H9 (cell line): Measurements from ENCODE around the gene MUCL3. TPM values are rescaled to one million over a fixed set of nuclear protein-coding genes. Genes with fewer than 3 reads are reported as not detected.

Experiments
- DNase-seq: peaks from one replicate; pipeline ENCODE4 v3.0.0-alpha.2; 2017
- H2AFZ ChIP-seq: one replicate; pipeline ENCODE4 v1.6.1; 2013; ENCODE audit warnings: mild to moderate bottlenecking, low read length, control low read depth, moderate library complexity
- H2AK5ac ChIP-seq: 2 replicates; pipeline ENCODE4 v1.6.1; 2013; ENCODE audit warnings: low read length, control low read depth, mixed read lengths; ENCODE audit not compliant: insufficient read length
- H2BK120ac ChIP-seq: one replicate; pipeline ENCODE4 v1.6.1; 2013; ENCODE audit warnings: low read depth, mild to moderate bottlenecking, low read length, control low read depth, inconsistent platforms; ENCODE audit not compliant: poor library complexity, severe bottlenecking
- H2BK12ac ChIP-seq: 2 replicates; pipeline ENCODE4 v1.6.1; 2013; ENCODE audit warnings: low read length, control low read depth, mixed read lengths, low read depth; ENCODE audit not compliant: insufficient read length
- H2BK15ac ChIP-seq: 2 replicates; pipeline ENCODE4 v1.6.1; 2013; ENCODE audit warnings: low read depth, low read length, control low read depth
- H2BK20ac ChIP-seq: one replicate; pipeline ENCODE4 v1.6.1; 2013; ENCODE audit warnings: low read depth, mild to moderate bottlenecking, low read length, control low read depth, inconsistent platforms; ENCODE audit not compliant: poor library complexity, severe bottlenecking
- H2BK5ac ChIP-seq: 2 replicates; pipeline ENCODE4 v1.6.1; 2013; ENCODE audit warnings: low read length, control low read depth, mixed read lengths; ENCODE audit not compliant: insufficient read length
- H3K14ac ChIP-seq: 2 replicates; pipeline ENCODE4 v1.6.1; 2013; ENCODE audit warnings: low read length, control low read depth; ENCODE audit not compliant: insufficient read depth
- H3K18ac ChIP-seq: 2 replicates; pipeline ENCODE4 v1.6.1; 2013; ENCODE audit warnings: low read depth, mild to moderate bottlenecking, mixed read lengths, low read length, control low read depth; ENCODE audit not compliant: insufficient read length
- H3K23ac ChIP-seq: 2 replicates; pipeline ENCODE4 v1.6.1; 2013; ENCODE audit warnings: low read length, control low read depth, mixed read lengths, low read depth; ENCODE audit not compliant: insufficient read length
- H3K23me2 ChIP-seq: 2 replicates; pipeline ENCODE4 v1.6.1; 2013; ENCODE audit warnings: low read depth, mild to moderate bottlenecking, mixed read lengths, low read length, control low read depth; ENCODE audit not compliant: insufficient read length, poor library complexity, severe bottlenecking
- H3K27ac ChIP-seq: 2 replicates; pipeline ENCODE4 v1.5.1; 2013; ENCODE audit warnings: low read length, control low read depth, mixed read lengths, low read depth; ENCODE audit not compliant: insufficient read length
- H3K27me3 ChIP-seq: 2 replicates; pipeline ENCODE4 v1.6.1; 2013; ENCODE audit warnings: low read length, control low read depth, inconsistent platforms; ENCODE audit not compliant: insufficient read depth
- H3K4ac ChIP-seq: 2 replicates; pipeline ENCODE4 v1.6.1; 2013; ENCODE audit warnings: low read depth, mild to moderate bottlenecking, control low read depth, inconsistent platforms, low read length, moderate library complexity
- H3K4me1 ChIP-seq: 2 replicates; pipeline ENCODE4 v1.6.1; 2013; ENCODE audit warnings: low read length, control low read depth, inconsistent platforms; ENCODE audit not compliant: insufficient read depth
- H3K4me2 ChIP-seq: 2 replicates; pipeline ENCODE4 v1.6.1; 2013; ENCODE audit warnings: low read length, control low read depth, mixed read lengths; ENCODE audit not compliant: insufficient read length, insufficient read depth
- H3K56ac ChIP-seq: 2 replicates; pipeline ENCODE4 v1.6.1; 2013; ENCODE audit warnings: low read depth, mild to moderate bottlenecking, mixed read lengths, low read length, control low read depth; ENCODE audit not compliant: insufficient read length
- H3K79me1 ChIP-seq: 2 replicates; pipeline ENCODE4 v1.6.1; 2013; ENCODE audit warnings: low read depth, mild to moderate bottlenecking, moderate library complexity, low read length, control low read depth, inconsistent platforms; ENCODE audit not compliant: insufficient read depth, poor library complexity, severe bottlenecking
- H3K79me2 ChIP-seq: 2 replicates; pipeline ENCODE4 v1.6.1; 2013; ENCODE audit warnings: low read length, control low read depth, inconsistent platforms; ENCODE audit not compliant: insufficient read depth
- H3K9ac ChIP-seq: 2 replicates; pipeline ENCODE4 v1.6.1; 2013; ENCODE audit warnings: low read length, control low read depth, mixed read lengths; ENCODE audit not compliant: insufficient read length; ENCODE audit errors: extremely low read depth
- H3K9me3 ChIP-seq: one replicate; pipeline ENCODE4 v1.6.1; 2013; ENCODE audit warnings: low read depth, low read length, inconsistent platforms; ENCODE audit not compliant: control insufficient read depth
- H3T11ph ChIP-seq: one replicate; pipeline ENCODE4 v1.6.1; 2013; ENCODE audit warnings: mild to moderate bottlenecking, low read length, control low read depth, inconsistent platforms
- H4K20me1 ChIP-seq: one replicate; pipeline ENCODE4 v1.6.1; 2013; ENCODE audit not compliant: control insufficient read depth, insufficient read length, insufficient read depth
- H4K5ac ChIP-seq: 2 replicates; pipeline ENCODE4 v1.6.1; 2013; ENCODE audit warnings: low read depth, mild to moderate bottlenecking, mixed read lengths, low read length, control low read depth; ENCODE audit not compliant: insufficient read length
- H4K8ac ChIP-seq: replicated peaks from 2 replicates; pipeline ENCODE4 v1.6.1; 2013; ENCODE audit warnings: low read length, control low read depth, mixed read lengths, low read depth; ENCODE audit not compliant: insufficient read length
- H4K91ac ChIP-seq: 2 replicates; pipeline ENCODE4 v1.6.1; 2013; ENCODE audit warnings: low read depth, mild to moderate bottlenecking, moderate library complexity, mixed read lengths, low read length, control low read depth; ENCODE audit not compliant: insufficient read length
- H3K27ac Mint-ChIP-seq, 3 experiments: 2 replicates in 2 of 3; 3 replicates in 1 of 3; pipeline ENCODE4 v1.8.0; 2020 to 2021; ENCODE audit warnings: mixed read lengths in 3 of 3, mild to moderate bottlenecking in 1 of 3, moderate library complexity in 1 of 3
- H3K27me3 Mint-ChIP-seq: 2 replicates; pipeline ENCODE4 v1.8.0; 2021; ENCODE audit warnings: low read depth, mild to moderate bottlenecking, moderate library complexity, mixed read lengths
- H3K36me3 Mint-ChIP-seq, 3 experiments: 2 replicates in 2 of 3; 3 replicates in 1 of 3; pipeline ENCODE4 v1.8.0; 2020 to 2021; ENCODE audit warnings: low read depth in 3 of 3, mixed read lengths in 3 of 3; ENCODE audit not compliant: insufficient read depth in 1 of 3
- H3K4me1 Mint-ChIP-seq, 2 experiments: 2 replicates each; pipeline ENCODE4 v1.8.0; 2020; ENCODE audit warnings: mixed read lengths in 2 of 2
- H3K4me3 Mint-ChIP-seq, 2 experiments: 2 replicates in 1 of 2; 3 replicates in 1 of 2; pipeline ENCODE4 v1.8.0; 2020 to 2021; ENCODE audit warnings: mild to moderate bottlenecking in 2 of 2, mixed read lengths in 2 of 2, moderate library complexity in 1 of 2
- H3K9me3 Mint-ChIP-seq, 2 experiments: 2 replicates in 1 of 2; 3 replicates in 1 of 2; pipeline ENCODE4 v1.8.0; 2020; ENCODE audit warnings: mild to moderate bottlenecking in 2 of 2, mixed read lengths in 2 of 2, moderate library complexity in 1 of 2
- WGBS: extraction: QIAGEN DNeasy Blood & Tissue Kit; methylation state at CpG from one replicate; pipeline ENCODE4 v1.1.7; 2013; ENCODE audit warnings: missing lambda C conversion rate, low lambda C conversion rate, mixed read lengths; ENCODE audit not compliant: insufficient read length; ENCODE audit errors: extremely low coverage; 5-methylcytosine and 5-hydroxymethylcytosine counted together
- total RNA-seq: library from RNA; stranded (reverse); gene quantifications from 2 replicates; pipeline ENCODE4 v1.2.1, GENCODE V29; 2021
- TF ChIP-seq, protein P1 (sequence below): fragments of 200-600 bp; sonication (generic); conservative IDR thresholded peaks from 3 replicates; pipeline ENCODE4 v1.8.0; 2021; ENCODE audit warnings: antibody characterized with exemption, mild to moderate bottlenecking

MUCL3 gene
- total RNA-seq, 1 experiment from 2014 or later = 0.15 TPM

DNA sequence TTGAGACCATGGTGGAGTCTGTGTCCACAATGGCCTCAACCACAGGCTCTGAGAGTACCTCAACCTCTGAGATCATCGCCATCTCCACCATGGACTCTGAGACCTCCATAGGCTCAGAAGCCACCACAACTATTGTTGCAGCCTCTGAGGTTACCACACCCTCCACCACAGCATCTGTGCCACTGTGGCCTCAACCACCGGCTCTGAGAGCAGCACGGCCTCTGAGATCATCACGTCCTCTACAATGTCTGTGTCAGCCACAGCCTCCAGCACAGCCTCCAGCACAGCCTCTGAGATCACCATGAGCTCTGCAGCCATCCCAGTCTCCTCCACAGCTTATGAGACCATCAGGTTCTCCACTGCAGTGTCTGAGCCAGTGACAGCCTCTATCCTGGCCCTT is 23.3 kb downstream of the MUCL3 start:
- 0 out of 7 replicates have a peak overlapping the region, but pooled peaks of 1 of the 3 experiments have one; percentile 12 for H3K27ac Mint-ChIP-seq
- TF ChIP-seq, protein P1, sequence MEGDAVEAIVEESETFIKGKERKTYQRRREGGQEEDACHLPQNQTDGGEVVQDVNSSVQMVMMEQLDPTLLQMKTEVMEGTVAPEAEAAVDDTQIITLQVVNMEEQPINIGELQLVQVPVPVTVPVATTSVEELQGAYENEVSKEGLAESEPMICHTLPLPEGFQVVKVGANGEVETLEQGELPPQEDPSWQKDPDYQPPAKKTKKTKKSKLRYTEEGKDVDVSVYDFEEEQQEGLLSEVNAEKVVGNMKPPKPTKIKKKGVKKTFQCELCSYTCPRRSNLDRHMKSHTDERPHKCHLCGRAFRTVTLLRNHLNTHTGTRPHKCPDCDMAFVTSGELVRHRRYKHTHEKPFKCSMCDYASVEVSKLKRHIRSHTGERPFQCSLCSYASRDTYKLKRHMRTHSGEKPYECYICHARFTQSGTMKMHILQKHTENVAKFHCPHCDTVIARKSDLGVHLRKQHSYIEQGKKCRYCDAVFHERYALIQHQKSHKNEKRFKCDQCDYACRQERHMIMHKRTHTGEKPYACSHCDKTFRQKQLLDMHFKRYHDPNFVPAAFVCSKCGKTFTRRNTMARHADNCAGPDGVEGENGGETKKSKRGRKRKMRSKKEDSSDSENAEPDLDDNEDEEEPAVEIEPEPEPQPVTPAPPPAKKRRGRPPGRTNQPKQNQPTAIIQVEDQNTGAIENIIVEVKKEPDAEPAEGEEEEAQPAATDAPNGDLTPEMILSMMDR = no peak

More for the DNA sequence above, 23.3 kb downstream of the MUCL3 start:
- Histone ChIP-seq H2BK5ac (no peak overlapping the region), H2BK15ac (no peak overlapping the region), H3K14ac (no peak overlapping the region), H3K4me1 (no peaks in the 10 kb centered on the region), H3T11ph (no peak overlapping the region), H3K27me3 (no peaks in the 10 kb centered on the region), H3K79me2 (no peaks in the 10 kb centered on the region), H2AFZ (no peak overlapping the region), H3K56ac (no peak overlapping the region), H3K4ac (no peak overlapping the region), H2BK20ac (no peak overlapping the region), H3K27ac (no peak overlapping the region), H3K9ac (no peak overlapping the region), H3K9me3 (no peaks in the 10 kb centered on the region), H4K91ac (no peak overlapping the region), H3K79me1 (no peaks in the 10 kb centered on the region), H2BK12ac (no peak overlapping the region), H2AK5ac (no peak overlapping the region), H3K23ac (no peak overlapping the region), H3K23me2 (no peaks in the 10 kb centered on the region), H4K20me1 (no peaks in the 10 kb centered on the region), H3K4me2 (no peak overlapping the region), H3K18ac (no peak overlapping the region), H4K8ac (no peak overlapping the region), H4K5ac (no peak overlapping the region), H2BK120ac (no peak overlapping the region)
- Mint-ChIP-seq H3K4me1 (peaks cover 4 to 14% of the 10 kb centered on the region in 2 experiments; a peak in 3 of 4 replicates), H3K27me3 (peaks cover 18% of the 10 kb centered on the region), H3K36me3 (peaks cover 0 to 1% (median 0%) of the 10 kb centered on the region in 3 experiments; a peak in 1 of 7 replicates), H3K9me3 (peaks cover 0 to 3% of the 10 kb centered on the region in 2 experiments; a peak in 2 of 5 replicates), H3K4me3 (no peak overlapping the region)
- DNase-seq = no peak
- no CpG with 5 or more reads among the region's 4 CpGs for WGBS
